ENCODE results near the gene STUM. TPM values are rescaled to one million over a fixed set of nuclear protein-coding genes. Genes with fewer than 3 reads are reported as not detected.

Gene STUM
- total and polyA plus RNA-seq, 2 of the 8 experiments (the other 6 are each of a cell fraction or from before 2014, with no cell fraction given), result 0.76 to 1.2 TPM

DNA sequence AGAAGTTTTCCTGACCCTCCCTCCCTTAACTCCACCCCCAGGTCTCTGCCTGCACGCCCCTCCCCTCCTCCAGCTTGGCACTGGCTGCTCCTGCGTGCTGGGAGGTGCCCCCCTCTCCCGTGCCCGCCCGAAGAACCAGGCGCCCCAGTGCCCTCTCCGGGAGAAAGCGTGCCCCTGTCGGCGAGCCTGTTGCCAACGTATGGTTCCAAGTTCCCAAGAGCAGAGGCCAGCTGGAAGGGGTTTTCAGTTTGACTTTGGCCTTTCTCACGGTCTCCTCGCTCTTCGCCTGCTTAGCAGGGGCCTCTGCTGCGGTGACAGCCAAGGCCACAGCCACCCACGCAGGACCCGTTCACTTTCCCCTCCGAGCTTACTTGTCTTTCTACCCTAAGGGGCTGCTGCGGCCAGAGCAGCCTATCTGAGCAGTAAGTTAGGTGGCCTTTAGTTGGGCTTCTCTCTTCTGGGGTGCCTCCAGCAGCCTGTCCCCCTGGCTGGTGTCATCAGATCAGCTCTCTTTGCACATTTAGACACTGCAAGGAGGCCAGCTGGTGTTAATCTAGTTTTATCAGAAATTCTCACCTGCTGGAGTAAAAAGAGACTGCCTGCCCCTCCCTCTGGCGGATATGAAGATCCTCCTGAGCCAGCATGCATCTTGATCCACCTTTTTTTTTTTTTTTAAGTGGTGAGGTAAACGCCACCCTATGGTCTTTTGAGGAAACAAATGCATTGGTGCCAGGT is 1.5 kb downstream of the STUM start:
- CTCF ChIA-PET (ENCODE audit: partially characterized antibody), result interaction anchor here (0.5 to 6.7 kb wide), 34 partner anchors 12 to 425 kb away, joined by 3 to 71 read pairs (median 4); no protein-coding TSS in a partner anchor
- no peak overlapping the region for H2BK120ac ChIP-seq (replicated peaks; ENCODE audit: low read depth, low read length)
- peak overlapping the region; percentile 96 to 100 for H3K4me2 ChIP-seq (ENCODE audit: insufficient read depth in 1 of 2, low read depth in 2 of 2, low read length in 2 of 2)
- H3K79me1 ChIP-seq (ENCODE audit: low read depth, low read length), result no peaks in the 10 kb centered on the region
- peaks cover 10 to 50% (median 45%) of the 10 kb centered on the region in 4 experiments for H3K27me3 ChIP-seq (replicated peaks in 1 of 4; ENCODE audit: control insufficient read depth in 3 of 4, extremely low read depth in 1 of 4, insufficient read depth in 3 of 4, low read length in 3 of 4)
- no peaks in the 10 kb centered on the region for H3K36me3 ChIP-seq (ENCODE audit: control insufficient read depth in 2 of 4, insufficient read depth in 4 of 4, low read length in 3 of 4)
- no peak overlapping the region for H2AK5ac ChIP-seq (ENCODE audit: low read depth, low read length)
- POLR2A ChIA-PET (ENCODE audit: partially characterized antibody), result interaction anchor here (1.4 kb wide), 3 partner anchors 11 to 241 kb away, joined by 3 to 4 read pairs (median 4); partner anchors contain the start of gene LIN9
- peak overlapping the region; percentile 15 to 62 (median 44) for H3K4me3 ChIP-seq (ENCODE audit: extremely low read depth in 1 of 4, insufficient read depth in 2 of 4, low read depth in 3 of 4, low read length in 4 of 4)
- H4K20me1 ChIP-seq (replicated peaks in 1 of 2; ENCODE audit: control insufficient read depth in 1 of 2, insufficient read depth in 2 of 2, low read length in 2 of 2), result peaks cover 0 to 6% of the 10 kb centered on the region in 2 experiments
- no peak overlapping the region for H3K4ac ChIP-seq (replicated peaks; ENCODE audit: insufficient read length, low read depth, low read length)
- H3K79me2 ChIP-seq (ENCODE audit: control insufficient read depth in 1 of 2, insufficient read depth in 2 of 2, low read length in 2 of 2), result no peaks in the 10 kb centered on the region
- H4K8ac ChIP-seq (ENCODE audit: extremely low read depth, insufficient read depth, low read length), result no peak overlapping the region
- H3K56ac ChIP-seq (replicated peaks; ENCODE audit: insufficient read length, low read depth, low read length), result no peak overlapping the region
- H3K23ac ChIP-seq (ENCODE audit: insufficient read length), result no peak overlapping the region
- H2BK5ac ChIP-seq (ENCODE audit: low read depth, low read length), result no peak overlapping the region
- H3K23me2 ChIP-seq (ENCODE audit: low read depth, low read length), result peaks cover 9% of the 10 kb centered on the region; the same call in 1 of the 2 replicates
- H4K91ac ChIP-seq (replicated peaks; ENCODE audit: insufficient read length, low read length), result no peak overlapping the region
- H2BK12ac ChIP-seq (ENCODE audit: low read depth, low read length), result no peak overlapping the region
- H3K9me3 ChIP-seq (ENCODE audit: insufficient read depth in 2 of 2, low read depth in 1 of 2, low read length in 1 of 2), result no peaks in the 10 kb centered on the region
- no peak overlapping the region for H4K5ac ChIP-seq (ENCODE audit: insufficient read length, low read depth, low read length)
- H2BK20ac ChIP-seq (ENCODE audit: low read length), result no peak overlapping the region
- H3K4me1 ChIP-seq (replicated peaks in 1 of 4; ENCODE audit: control insufficient read depth in 3 of 4, insufficient read depth in 4 of 4, low read length in 3 of 4), result peaks cover 3 to 24% (median 14%) of the 10 kb centered on the region in 4 experiments
- no peak overlapping the region for H3K18ac ChIP-seq (ENCODE audit: extremely low read depth, low read length)
- H3K27ac ChIP-seq (ENCODE audit: low read depth, low read length), result no peak overlapping the region
- no peak overlapping the region for H2AFZ ChIP-seq (ENCODE audit: low read length)
- H2BK15ac ChIP-seq (ENCODE audit: low read length), result 0 out of 2 replicates have a peak overlapping the region, but pooled peaks have one; percentile 22
- DNase-seq (ENCODE audit: low read depth in 1 of 2, low spot score in 2 of 2) (peak in 1 of 2 experiments; percentile 71), FAIRE-seq (no peak)
- 12% methylated on average over 19 of the region's 21 CpGs; no CpG with 5 or more reads in 1 of the 2 experiments for WGBS, 2 experiments (ENCODE audit: extremely low coverage in 1 of 2, insufficient coverage in 1 of 2, insufficient read length in 1 of 2, insufficient replicate concordance in 2 of 2, low coverage in 1 of 2, low lambda C conversion rate in 2 of 2, missing lambda C conversion rate in 1 of 2)
- no peak overlapping the region for H3K14ac ChIP-seq (ENCODE audit: insufficient read length)
- H3K9ac ChIP-seq (replicated peaks in 1 of 4; ENCODE audit: extremely low read depth in 1 of 4, low read depth in 3 of 4, low read length in 3 of 4), result no peak overlapping the region
- TF ChIP-seq SIRT6 (IDR thresholded peaks at IDR 0.05; ENCODE audit: low read length) (no peak), FOSL1 (IDR thresholded peaks at IDR 0.05; ENCODE audit: insufficient read depth, low read depth, low read length) (no peak), POLR2A (IDR thresholded peaks at IDR 0.05; ENCODE audit: control extremely low read depth in 1 of 2, low read depth in 2 of 2, low read length in 2 of 2) (no peak), EP300 (IDR thresholded peaks at IDR 0.05; ENCODE audit: borderline replicate concordance in 1 of 2, low read depth in 2 of 2, low read length in 2 of 2) (no peak), RNF2 (IDR thresholded peaks at IDR 0.05; ENCODE audit: borderline replicate concordance, low read depth, low read length, missing control alignments, poor library complexity, severe bottlenecking) (no peak), SUZ12 (IDR thresholded peaks at IDR 0.05; ENCODE audit: low read length) (no peak), CBX5 (IDR thresholded peaks at IDR 0.05; ENCODE audit: low read depth, low read length) (no peak), CBX8 (IDR thresholded peaks at IDR 0.05; ENCODE audit: borderline replicate concordance, low read depth, low read length) (no peak), SP4 (IDR thresholded peaks at IDR 0.05; ENCODE audit: low read length) (no peak), PHF8 (conservative IDR thresholded peaks at IDR 0.05; ENCODE audit: low read depth, low read length) (no peak), RXRA (IDR thresholded peaks at IDR 0.05; ENCODE audit: insufficient read depth, low read depth, low read length) (no peak)
- TF ChIP-seq, protein P1, sequence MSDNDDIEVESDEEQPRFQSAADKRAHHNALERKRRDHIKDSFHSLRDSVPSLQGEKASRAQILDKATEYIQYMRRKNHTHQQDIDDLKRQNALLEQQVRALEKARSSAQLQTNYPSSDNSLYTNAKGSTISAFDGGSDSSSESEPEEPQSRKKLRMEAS (IDR thresholded peaks at IDR 0.05), result peak; percentile 19; the same call in 1 of the 2 replicates

Measured in H1 (cell line).